GM18951 (cell line): ENCODE measurements around the gene PDGFC.
"Not testable (repeated sequence)": the region's sequence is repeated elsewhere in the genome, so short reads cannot be mapped to it uniquely, and the experiment has no call there.

Experiments used
- POLR2A ChIP-seq: IDR thresholded peaks from 4 replicates; pipeline ENCODE4 v1.6.1; 2011; ENCODE audit warnings: mild to moderate bottlenecking; ENCODE audit not compliant: insufficient read length, insufficient read depth; ENCODE audit errors: extremely low read depth
- in situ Hi-C: fragments of 300-500 bp; cut with MboI; formaldehyde crosslinking; loops from one replicate; pipeline ENCODE4 v1.12.0; 2022; ENCODE audit warnings: low sequenced_read_pairs, mixed read lengths, inconsistent platforms; ENCODE audit not compliant: unreplicated experiment

Gene PDGFC

DNA sequence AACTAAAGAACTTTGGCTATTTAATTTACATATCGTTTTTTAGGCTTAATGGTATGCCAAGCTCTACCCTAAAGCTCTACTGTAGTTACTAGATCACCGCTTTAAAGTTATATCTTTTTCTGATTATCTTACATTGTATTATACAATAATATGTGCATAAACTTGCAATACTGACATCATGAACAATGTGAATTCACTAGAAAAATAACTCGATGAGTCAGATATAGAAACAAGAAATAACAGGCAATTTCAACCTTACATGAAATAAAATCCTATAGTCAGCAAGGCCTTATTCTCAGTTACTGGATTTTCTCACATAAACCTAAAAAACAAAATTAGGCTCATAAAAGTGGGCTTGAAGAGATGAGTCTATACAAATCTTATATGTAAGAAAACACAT, 32.5 kb downstream of the PDGFC start:
- no peak for TF ChIP-seq POLR2A
- in situ Hi-C loops, result no loop called here

DNA sequence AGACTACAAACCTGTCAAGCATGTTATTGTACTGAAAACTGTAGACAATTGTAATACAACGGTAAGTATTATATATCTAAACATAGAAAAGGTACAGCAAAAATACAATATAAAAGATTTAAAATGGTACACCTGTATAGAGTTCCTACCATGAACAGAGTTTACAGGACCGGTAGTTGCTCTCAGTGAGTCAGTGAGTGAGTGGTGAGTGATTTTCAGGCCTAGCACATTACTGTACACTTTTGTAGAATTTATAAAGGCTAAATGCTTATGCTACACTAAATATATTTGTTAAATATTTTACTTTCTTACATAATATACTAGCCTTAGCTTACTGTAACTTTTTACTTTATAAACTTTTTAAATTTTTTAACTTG, 37.4 kb downstream of the PDGFC start:
- no peak for TF ChIP-seq POLR2A
- in situ Hi-C loops, result no loop called here

DNA sequence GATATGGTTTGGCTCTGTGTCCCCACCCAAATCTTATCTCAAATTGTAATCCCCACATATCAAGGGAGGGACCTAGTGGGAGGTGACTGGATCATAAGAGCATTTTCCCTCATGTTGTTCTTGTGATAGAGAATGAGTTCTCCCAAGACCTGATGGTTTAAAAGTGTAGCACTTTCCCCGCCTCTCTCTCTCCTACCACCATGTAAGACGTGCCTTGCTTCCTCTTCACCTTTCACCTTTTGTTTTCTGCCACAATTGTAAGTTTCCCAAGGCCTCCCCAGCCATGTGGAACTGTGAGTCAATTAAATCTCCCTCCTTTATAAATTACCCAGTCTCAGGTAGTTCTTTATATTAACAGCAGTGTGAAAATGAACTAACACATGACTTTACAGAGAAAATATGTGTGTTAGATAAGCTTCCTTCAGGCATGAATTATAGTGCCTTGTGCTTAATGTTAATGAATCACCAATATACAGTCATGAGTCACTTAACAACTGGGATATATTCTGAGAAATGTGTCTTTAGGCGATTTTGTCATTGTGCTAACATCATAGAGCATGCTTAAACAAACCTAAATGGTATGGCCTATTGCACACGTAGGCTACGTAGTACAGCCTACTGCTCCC, 37.9 kb downstream of the PDGFC start:
- in situ Hi-C loops, result no loop called here
- no peak for TF ChIP-seq POLR2A

DNA sequence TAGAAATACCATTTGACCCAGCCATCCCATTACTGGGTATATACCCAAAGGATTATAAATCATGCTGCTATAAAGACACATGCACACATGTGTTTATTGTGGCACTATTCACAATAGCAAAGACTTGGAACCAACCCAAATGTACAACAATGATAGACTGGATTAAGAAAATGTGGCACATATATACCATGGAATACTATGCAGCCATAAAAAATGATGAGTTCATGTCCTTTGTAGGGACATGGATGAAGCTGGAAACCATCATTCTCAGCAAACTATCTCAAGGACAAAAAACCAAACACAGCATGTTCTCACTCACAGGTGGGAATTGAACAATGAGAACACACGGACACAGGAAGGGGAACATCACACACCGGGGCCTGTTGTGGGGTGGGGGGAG, 39.2 kb downstream of the PDGFC start:
- in situ Hi-C loops, result not testable (repeated sequence)

DNA sequence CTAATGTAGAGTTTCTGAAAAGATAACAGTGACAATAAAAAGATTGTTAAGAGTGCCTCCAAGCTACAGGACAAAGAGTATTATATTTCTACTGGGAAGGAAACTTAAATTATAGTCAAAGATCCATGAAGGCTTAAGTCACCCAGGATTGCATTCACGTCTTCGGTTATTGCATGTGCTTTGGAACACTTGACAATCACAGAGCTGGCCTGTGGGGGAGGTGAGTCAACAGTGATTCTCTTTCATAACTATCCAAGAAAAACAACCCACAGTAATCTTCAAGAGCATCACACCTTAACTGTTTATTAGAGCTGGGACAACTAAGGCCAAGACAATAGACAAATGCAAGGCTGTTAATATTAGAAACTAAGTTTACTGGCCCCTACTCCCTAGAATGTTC, 40.3 kb downstream of the PDGFC start:
- TF ChIP-seq POLR2A, result no peak
- in situ Hi-C loops, result no loop called here

DNA sequence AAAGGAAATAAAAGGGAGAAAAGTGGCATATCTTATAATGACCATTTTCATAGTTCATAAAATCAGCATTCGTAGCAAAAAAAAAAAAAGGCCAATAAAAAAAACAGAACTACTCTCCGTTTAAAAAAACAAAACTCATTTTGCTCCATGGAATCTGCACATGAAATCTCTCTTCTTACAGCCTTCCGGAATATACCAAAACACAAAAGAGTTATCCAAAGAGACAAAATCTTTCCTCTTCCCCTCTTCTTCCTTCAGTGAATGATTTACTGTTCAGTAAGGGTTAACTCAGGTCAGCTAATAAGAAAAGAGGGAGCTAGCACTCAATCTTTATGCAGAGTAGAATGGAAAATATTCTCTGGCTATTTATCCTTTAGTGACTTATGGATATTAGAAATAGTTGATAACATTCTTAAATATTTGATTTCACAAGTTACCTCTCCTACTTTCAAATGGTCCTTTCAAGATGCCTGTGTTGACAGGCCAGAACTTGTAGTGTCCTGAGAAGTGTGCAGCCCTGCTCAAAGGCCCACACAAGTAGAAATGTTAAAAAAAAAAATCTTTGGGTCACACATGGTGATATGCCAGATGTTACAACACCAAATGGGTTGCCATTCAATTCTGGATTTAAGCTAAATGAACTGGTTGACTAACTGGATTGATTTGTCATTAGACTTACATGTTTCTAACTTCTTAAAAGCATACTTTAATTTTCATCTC, 42.1 kb downstream of the PDGFC start:
- in situ Hi-C loops, result no loop called here
- TF ChIP-seq POLR2A, result no peak

DNA sequence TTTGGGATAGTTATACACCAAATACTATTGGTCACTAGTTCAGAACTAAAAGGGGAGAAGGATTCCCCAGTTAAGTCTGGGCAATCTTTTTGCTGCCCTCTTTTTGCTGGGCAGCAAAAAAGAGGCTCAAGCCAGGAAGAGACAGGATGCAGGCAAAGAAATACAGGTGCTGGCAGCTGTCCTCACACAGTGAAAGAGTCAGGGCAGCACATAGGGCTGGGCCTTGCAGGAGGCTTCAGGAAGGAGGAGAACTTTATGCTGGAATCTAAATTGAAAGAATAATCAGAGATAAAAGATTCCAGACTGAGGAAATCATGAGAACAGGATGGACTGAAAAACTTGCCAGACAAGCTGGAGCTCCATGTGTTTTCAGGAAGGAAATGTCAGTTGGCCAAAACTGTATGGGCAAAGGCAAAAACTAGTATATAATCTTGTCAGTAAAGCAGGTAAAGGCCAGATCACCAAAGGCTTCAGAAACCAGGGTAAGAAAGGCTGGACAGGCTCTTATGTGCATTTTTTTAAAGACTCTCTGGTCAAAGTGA, 46.8 kb downstream of the PDGFC start:
- in situ Hi-C loops, result no loop called here
- no peak for TF ChIP-seq POLR2A

DNA sequence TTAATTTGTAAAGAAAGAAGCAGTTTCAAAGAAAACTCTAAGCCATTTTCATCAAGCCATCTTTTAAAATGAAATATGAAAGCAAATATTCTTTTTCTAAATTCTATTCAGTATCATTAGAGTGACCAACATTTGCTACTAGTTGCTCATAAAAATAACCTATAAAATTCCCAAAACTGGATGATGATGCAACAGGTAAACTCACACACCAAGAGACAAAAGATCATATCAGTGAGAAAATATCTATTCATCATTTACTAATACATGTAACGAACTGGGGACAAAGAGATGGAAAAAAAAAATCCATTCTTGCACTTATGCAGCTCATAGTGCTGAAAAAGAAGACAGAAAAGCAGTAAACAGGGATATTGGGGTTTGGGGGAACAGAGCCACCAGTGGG, 48.1 kb downstream of the PDGFC start:
- no peak for TF ChIP-seq POLR2A
- in situ Hi-C loops, result no loop called here

DNA sequence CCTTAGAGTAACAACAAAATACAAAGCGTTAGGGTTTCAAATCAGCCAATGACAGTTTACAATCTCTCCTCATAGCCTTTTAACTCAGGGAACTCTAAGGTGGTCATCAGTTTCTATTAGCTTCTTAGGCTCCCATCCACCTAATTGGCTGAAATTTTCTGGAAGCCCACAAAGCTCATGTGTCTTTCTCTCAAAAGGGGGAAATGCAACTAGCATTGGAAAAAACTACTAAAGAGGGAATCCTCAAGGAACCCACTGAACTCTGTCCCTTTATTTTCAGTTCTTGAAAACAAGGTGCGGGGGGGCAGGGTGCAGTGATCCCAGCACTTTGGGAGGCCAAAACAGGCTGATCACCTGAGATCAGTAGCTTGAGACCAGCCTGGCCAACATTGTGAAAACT, 56.4 kb downstream of the PDGFC start:
- TF ChIP-seq POLR2A, result no peak
- in situ Hi-C loops, result no loop called here

DNA sequence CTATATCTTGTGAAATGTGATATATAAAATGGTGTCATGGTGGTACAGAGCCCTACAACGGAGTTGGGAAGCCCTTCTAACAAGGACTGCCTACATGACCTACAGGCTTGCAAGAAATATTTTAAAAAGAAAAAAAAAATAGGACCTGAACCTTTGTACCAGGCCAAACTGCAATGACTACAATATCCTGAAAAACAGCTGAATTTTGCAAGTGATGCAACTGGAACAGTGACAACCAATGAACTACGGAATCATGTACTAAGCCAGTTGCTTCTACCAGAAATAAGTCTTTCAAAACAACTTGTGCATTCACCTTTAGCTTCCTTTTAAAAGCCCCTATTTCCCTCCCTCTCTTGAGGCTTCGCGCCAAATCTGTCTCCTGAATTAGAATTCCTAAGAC, 58.4 kb downstream of the PDGFC start:
- in situ Hi-C loops, result no loop called here
- TF ChIP-seq POLR2A, result no peak

DNA sequence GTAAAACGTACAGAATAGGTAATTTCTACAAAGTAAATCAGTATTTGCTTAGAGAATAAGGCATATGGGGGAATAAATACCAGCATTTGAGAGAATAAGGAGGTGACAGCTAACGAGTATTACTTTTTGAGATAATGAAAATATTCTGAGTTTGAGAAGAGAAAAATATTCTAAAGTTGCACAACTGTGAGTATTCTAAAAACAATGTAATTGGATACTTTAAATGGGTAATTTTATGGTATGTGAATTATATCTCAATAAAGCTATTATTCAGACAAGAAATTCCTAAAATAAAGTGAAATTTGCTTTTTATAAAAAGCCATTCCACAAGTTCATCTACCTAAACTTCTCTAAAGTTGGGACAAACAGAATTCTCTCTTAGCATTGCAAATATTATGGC, 62.6 kb downstream of the PDGFC start:
- in situ Hi-C loops, result no loop called here
- TF ChIP-seq POLR2A, result no peak

DNA sequence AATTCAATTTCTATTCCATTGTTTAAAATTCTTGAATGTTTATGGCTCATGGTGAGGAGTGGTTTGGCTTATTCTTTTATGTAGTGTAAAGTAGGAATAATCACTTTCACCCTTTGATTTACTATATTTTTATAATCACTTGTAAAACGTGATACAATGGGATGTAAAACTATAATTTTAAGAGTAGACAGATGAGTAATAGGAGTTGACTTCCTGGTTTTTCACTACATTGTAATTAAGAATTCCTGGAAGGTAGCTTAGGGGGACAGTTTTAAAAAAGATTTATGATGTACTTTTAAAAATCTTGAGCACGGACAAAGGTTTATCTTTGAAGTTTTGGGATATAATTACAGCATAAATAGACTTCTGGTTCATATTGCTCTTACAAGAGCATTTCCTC, 65.3 kb downstream of the PDGFC start:
- in situ Hi-C loops, result no loop called here
- no peak for TF ChIP-seq POLR2A

DNA sequence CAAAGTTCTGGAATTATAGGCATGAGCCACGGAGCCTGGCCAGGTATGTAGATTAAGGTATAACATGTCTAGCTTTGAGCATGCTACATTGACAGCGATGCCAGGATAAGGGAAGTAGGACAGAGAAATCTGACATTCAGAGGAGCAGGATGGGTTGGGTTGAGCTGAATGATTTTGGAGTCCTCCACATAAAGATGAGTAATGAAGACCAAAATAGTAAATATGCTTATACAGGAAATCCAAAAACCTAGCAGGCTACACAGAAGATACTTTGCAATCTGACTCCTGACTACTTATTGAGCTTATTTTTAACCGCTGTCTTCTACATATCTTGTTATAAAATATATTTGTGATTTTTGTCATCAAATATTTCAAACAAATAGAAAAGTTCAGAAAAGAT, 69.7 kb downstream of the PDGFC start:
- no peak for TF ChIP-seq POLR2A
- in situ Hi-C loops, result no loop called here

DNA sequence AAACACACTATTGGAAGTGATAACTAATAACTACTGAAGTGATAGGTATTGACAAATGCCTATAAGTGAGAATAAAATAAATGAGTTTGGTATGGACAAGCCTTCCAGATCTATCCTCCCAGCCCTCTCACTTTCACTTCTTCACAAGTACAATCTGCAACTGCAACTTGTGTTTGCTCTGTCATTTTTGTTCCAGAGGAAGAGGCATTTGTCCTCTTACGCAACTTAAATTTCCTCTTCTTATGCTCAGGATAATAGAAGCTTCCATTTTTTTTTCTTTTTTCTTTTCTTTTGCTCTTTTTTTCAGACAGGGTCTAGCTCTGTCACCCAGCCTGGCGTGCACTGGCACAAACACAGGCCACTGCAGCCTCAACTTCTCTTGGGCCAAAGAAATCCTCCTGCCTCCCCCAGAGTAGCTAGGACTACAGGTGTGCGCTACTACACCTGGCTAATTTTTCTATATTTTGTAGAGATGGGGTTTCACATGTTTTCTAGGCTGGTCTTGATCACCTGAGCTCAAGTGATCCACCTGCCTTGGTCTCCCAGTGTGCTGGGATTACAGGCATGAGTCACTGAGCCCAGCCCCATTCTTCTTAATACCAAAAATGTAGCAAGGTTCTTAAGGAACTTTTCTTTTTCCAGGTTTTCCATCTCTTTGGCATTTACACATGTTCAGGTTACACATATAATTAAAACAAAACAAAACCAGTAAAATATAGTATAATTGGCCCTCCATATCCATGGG, 73.1 kb downstream of the PDGFC start:
- in situ Hi-C loops, result no loop called here
- TF ChIP-seq POLR2A, result no peak

DNA sequence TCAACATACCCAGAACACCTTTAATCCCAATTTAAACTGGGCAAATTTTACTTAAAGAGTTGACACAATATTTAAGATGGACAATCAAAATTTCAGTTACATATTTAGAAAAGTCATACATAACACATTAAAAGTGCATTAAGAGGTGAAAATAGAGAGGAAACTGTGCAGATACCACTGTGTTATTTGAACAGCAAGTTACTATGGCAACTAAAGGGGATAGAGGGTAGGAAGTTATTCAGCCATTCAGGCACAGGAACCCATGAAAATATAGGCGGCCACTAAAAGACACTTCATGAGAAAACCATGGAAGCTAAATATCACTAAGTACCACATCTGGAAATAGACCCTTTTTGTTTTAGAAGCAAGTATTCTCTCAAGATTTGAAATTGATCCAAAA, 75.1 kb downstream of the PDGFC start:
- in situ Hi-C loops, result no loop called here
- no peak for TF ChIP-seq POLR2A
